Measurements from ENCODE around the gene ZDHHC18. TPM values are rescaled to one million over a fixed set of nuclear protein-coding genes. Genes with fewer than 3 reads are reported as not detected.

The ZDHHC18 gene
- total and polyA plus RNA-seq, 2 of the 8 experiments (the other 6 are each of a cell fraction or from before 2014, with no cell fraction given), result 29.7 to 49.8 TPM

- TF ChIP-seq CHD1 (IDR thresholded peaks at IDR 0.05; ENCODE audit: low read depth, low read length) (no peak), RNF2 (IDR thresholded peaks at IDR 0.05; ENCODE audit: borderline replicate concordance, low read depth, low read length, missing control alignments, poor library complexity, severe bottlenecking) (no peak), KDM4A (IDR thresholded peaks at IDR 0.05; ENCODE audit: low read depth, low read length, severe bottlenecking) (peak; percentile 37), RBBP5 (IDR thresholded peaks at IDR 0.05; ENCODE audit: borderline replicate concordance, low read depth, low read length) (peak; percentile 75; the same call in 1 of the 2 replicates), SIX5 (IDR thresholded peaks at IDR 0.05; ENCODE audit: low read depth, low read length) (no peak), HDAC2 (IDR thresholded peaks at IDR 0.05; ENCODE audit: borderline replicate concordance in 1 of 2, low read depth in 2 of 2, low read length in 2 of 2) (0 out of 4 replicates have a peak, but pooled peaks of 1 of the 2 experiments have one; percentile 21), EP300 (IDR thresholded peaks at IDR 0.05; ENCODE audit: borderline replicate concordance in 1 of 2, low read depth in 2 of 2, low read length in 2 of 2) (no peak), RAD21 (IDR thresholded peaks at IDR 0.05 in 1 of 2, conservative IDR thresholded peaks at IDR 0.05 in 1 of 2; ENCODE audit: low read depth in 2 of 2, low read length in 2 of 2) (no peak), CEBPB (IDR thresholded peaks at IDR 0.05; ENCODE audit: low read depth, low read length) (no peak), KDM1A (IDR thresholded peaks at IDR 0.05; ENCODE audit: borderline replicate concordance, low read length) (no peak), GABPA (IDR thresholded peaks at IDR 0.05; ENCODE audit: borderline replicate concordance, insufficient read depth, low read length) (0 out of 2 replicates have a peak, but pooled peaks have one; percentile 18), CBX8 (IDR thresholded peaks at IDR 0.05; ENCODE audit: borderline replicate concordance, low read depth, low read length) (no peak), TEAD4 (IDR thresholded peaks at IDR 0.05; ENCODE audit: low read depth, low read length) (no peak), SIN3A (conservative IDR thresholded peaks at IDR 0.05 in 1 of 2, IDR thresholded peaks at IDR 0.05 in 1 of 2; ENCODE audit: low read depth in 1 of 2, low read length in 2 of 2) (peak in 1 of 2 experiments; percentile 63; a peak in 2 of 4 replicates)
- TF ChIP-seq, protein P1, sequence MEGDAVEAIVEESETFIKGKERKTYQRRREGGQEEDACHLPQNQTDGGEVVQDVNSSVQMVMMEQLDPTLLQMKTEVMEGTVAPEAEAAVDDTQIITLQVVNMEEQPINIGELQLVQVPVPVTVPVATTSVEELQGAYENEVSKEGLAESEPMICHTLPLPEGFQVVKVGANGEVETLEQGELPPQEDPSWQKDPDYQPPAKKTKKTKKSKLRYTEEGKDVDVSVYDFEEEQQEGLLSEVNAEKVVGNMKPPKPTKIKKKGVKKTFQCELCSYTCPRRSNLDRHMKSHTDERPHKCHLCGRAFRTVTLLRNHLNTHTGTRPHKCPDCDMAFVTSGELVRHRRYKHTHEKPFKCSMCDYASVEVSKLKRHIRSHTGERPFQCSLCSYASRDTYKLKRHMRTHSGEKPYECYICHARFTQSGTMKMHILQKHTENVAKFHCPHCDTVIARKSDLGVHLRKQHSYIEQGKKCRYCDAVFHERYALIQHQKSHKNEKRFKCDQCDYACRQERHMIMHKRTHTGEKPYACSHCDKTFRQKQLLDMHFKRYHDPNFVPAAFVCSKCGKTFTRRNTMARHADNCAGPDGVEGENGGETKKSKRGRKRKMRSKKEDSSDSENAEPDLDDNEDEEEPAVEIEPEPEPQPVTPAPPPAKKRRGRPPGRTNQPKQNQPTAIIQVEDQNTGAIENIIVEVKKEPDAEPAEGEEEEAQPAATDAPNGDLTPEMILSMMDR (IDR thresholded peaks at IDR 0.05; ENCODE audit: control extremely low read depth in 1 of 3, insufficient read depth in 1 of 3, low read depth in 1 of 3, low read length in 3 of 3), result no peak
- TF ChIP-seq, protein P2, sequence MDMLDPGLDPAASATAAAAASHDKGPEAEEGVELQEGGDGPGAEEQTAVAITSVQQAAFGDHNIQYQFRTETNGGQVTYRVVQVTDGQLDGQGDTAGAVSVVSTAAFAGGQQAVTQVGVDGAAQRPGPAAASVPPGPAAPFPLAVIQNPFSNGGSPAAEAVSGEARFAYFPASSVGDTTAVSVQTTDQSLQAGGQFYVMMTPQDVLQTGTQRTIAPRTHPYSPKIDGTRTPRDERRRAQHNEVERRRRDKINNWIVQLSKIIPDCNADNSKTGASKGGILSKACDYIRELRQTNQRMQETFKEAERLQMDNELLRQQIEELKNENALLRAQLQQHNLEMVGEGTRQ (IDR thresholded peaks at IDR 0.05; ENCODE audit: low read length), result no peak
Measured at GRCh38 chr1:26787706-26788514, 38.6 kb upstream of the ZDHHC18 start, which contains the start of gene PIGV (continued).

All from H1 (cell line).